Fibroblast of the aortic adventitia (primary cell): ENCODE measurements around the gene D2HGDH. TPM values are rescaled to one million over a fixed set of nuclear protein-coding genes. Genes with fewer than 3 reads are reported as not detected.

Experiments used
- DNase-seq: peaks from one replicate; pipeline ENCODE4 v3.0.0-alpha.2; 2010; ENCODE audit warnings: low read depth
- H3K4me3 ChIP-seq: 2 replicates; pipeline ENCODE4 v1.5.1; 2011; ENCODE audit warnings: low read depth, mild to moderate bottlenecking, control low read depth, low read length, moderate library complexity
- total RNA-seq: library from RNA; depleted of rRNA; stranded (reverse); fragments of >200 nt; gene quantifications from 2 replicates; pipeline ENCODE4 v1.2.3, GENCODE V29; 2012; ENCODE audit warnings: low replicate concordance
- TF ChIP-seq, protein P1 (sequence below): IDR thresholded peaks from 2 replicates; pipeline ENCODE4 v1.5.1; 2011; ENCODE audit warnings: mild to moderate bottlenecking, low read length, control low read depth, inconsistent platforms; ENCODE audit not compliant: insufficient read depth

Gene D2HGDH
- total RNA-seq, 1 donor, result 9.3 TPM

GRCh38 chr2:241746084-241746483, 11.7 kb downstream of the D2HGDH start:
- no peak overlapping the region for H3K4me3 ChIP-seq
- no peak for DNase-seq
- TF ChIP-seq, protein P1, sequence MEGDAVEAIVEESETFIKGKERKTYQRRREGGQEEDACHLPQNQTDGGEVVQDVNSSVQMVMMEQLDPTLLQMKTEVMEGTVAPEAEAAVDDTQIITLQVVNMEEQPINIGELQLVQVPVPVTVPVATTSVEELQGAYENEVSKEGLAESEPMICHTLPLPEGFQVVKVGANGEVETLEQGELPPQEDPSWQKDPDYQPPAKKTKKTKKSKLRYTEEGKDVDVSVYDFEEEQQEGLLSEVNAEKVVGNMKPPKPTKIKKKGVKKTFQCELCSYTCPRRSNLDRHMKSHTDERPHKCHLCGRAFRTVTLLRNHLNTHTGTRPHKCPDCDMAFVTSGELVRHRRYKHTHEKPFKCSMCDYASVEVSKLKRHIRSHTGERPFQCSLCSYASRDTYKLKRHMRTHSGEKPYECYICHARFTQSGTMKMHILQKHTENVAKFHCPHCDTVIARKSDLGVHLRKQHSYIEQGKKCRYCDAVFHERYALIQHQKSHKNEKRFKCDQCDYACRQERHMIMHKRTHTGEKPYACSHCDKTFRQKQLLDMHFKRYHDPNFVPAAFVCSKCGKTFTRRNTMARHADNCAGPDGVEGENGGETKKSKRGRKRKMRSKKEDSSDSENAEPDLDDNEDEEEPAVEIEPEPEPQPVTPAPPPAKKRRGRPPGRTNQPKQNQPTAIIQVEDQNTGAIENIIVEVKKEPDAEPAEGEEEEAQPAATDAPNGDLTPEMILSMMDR, result no peak

DNA sequence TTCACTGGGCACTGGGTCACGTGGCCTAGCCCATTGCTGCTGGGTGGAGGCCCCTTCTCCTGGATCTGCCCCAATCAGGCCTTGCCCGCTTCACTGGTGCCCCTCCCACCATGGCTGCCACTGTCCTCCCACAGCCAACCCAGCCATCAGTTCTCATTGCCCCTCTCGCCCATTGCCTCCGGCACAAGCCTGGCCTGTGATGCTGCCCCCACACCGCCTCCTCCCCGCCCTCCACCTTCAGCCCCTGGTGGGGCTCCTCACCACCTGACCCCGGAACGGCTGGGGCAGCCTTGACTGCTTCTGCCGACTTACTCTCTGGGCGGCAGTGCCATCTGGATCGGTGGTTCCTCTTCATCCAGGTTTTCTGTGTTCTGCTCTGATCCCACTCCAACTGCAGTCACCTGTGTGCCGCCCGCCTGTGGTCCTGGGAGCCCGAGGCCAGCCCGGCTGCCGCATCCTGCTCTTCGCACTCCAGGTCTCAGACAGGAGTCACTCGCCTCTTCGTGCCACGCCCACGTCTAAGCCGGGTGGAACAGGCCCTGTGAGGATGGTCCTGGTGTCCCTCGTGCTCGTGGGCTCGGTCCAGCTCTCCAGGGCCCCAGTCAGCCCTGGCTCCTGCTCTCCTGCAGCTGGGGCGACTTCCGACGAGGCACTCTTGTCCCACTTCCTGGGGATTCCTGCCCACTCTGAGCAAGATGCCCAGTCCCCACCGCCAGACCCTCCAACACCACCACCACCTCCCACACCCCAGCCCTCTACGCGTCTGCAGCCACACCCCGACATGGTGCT, 14.2 kb downstream of the D2HGDH start:
- no peak for DNase-seq
- TF ChIP-seq, protein P1, result no peak
- no peak overlapping the region for H3K4me3 ChIP-seq

GRCh38 chr2:241750076-241750840, 15.8 kb downstream of the D2HGDH start:
- no peak overlapping the region for H3K4me3 ChIP-seq
- DNase-seq, result no peak
- TF ChIP-seq, protein P1, result no peak

- TF ChIP-seq, protein P1, result no peak
- no peak overlapping the region for H3K4me3 ChIP-seq
- DNase-seq, result no peak
Measured at GRCh38 chr2:241751152-241751551, 16.7 kb downstream of the D2HGDH start.

DNA sequence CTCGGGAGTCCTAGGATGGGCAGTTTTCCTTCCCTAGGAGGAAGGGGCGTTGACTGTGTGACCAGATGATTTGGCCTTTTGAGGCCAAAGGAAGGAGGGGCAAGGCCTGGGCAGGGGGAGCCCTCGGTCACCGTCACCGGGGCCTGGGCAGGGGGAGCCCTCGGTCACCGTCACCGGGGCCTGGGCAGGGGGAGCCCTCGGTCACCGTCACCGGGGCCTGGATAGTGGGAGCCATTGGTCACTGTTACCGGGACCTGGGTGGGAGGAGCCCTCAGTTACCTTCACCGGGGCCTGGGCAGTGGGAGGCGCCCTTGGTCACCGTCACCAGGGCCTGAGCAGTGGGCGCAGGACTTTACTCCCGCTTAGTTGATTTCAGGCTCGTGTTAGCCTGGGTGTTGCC, 17.3 kb downstream of the D2HGDH start:
- TF ChIP-seq, protein P1, result no peak
- H3K4me3 ChIP-seq, result no peak overlapping the region
- no peak for DNase-seq

- DNase-seq, result no peak
- TF ChIP-seq, protein P1, result no peak
- H3K4me3 ChIP-seq, result no peak overlapping the region
Measured at GRCh38 chr2:241752253-241752652, 17.8 kb downstream of the D2HGDH start.
